Stimulated activated naive CD8-positive, alpha-beta T cell treated with anti-CD3 and anti-CD28 coated beads, Interleukin-15, Interleukin-2, amounts not matched to agents 100 ng/mL and 50 ng/mL, for 24 hours (primary cell): ENCODE measurements around the gene GTPBP6.
"Not testable (repeated sequence)": the region's sequence is repeated elsewhere in the genome, so short reads cannot be mapped to it uniquely, and the experiment has no call there.

Source experiments
- H3K27ac Mint-ChIP-seq: one replicate; pipeline ENCODE4 v1.8.0; 2021; ENCODE audit warnings: mild to moderate bottlenecking, mixed read lengths
- H3K27me3 Mint-ChIP-seq: one replicate; pipeline ENCODE4 v1.8.0; 2021; ENCODE audit warnings: mixed read lengths
- H3K36me3 Mint-ChIP-seq: one replicate; pipeline ENCODE4 v1.8.0; 2021; ENCODE audit warnings: low read depth, mixed read lengths
- H3K4me1 Mint-ChIP-seq: one replicate; pipeline ENCODE4 v1.8.0; 2021; ENCODE audit warnings: low read depth, mixed read lengths
- H3K4me3 Mint-ChIP-seq: one replicate; pipeline ENCODE4 v1.8.0; 2021; ENCODE audit warnings: mild to moderate bottlenecking, mixed read lengths
- H3K9me3 Mint-ChIP-seq: one replicate; pipeline ENCODE4 v1.8.0; 2021; ENCODE audit warnings: mixed read lengths

The GTPBP6 gene

DNA sequence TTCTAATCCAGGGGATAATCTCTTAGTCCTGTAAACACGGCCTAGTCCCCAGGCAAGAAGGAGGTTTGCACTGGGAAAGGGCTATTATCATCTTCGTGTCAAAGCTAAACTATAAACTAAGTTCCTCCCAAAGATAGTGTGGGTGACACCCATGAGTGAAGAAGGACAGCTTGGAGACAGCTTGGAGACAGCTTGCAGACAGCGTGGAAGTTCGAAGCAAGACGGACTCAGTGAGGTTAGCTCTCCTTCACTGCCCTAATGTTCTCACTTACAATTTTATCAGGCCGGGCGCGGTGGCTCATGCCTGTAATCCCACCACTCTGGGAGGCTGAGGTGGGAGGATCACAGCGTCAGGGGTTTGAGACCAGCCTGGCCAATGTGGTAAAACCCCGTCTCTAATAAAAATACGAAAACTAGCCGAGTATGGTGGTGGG, 56.7 kb downstream of the GTPBP6 start:
- H3K27me3 Mint-ChIP-seq, result no peaks in the 10 kb centered on the region
- no peaks in the 10 kb centered on the region for H3K36me3 Mint-ChIP-seq
- H3K27ac Mint-ChIP-seq, result no peak overlapping the region
- no peaks in the 10 kb centered on the region for H3K4me1 Mint-ChIP-seq
- H3K4me3 Mint-ChIP-seq, result no peak overlapping the region
- H3K9me3 Mint-ChIP-seq, result no peaks in the 10 kb centered on the region

DNA sequence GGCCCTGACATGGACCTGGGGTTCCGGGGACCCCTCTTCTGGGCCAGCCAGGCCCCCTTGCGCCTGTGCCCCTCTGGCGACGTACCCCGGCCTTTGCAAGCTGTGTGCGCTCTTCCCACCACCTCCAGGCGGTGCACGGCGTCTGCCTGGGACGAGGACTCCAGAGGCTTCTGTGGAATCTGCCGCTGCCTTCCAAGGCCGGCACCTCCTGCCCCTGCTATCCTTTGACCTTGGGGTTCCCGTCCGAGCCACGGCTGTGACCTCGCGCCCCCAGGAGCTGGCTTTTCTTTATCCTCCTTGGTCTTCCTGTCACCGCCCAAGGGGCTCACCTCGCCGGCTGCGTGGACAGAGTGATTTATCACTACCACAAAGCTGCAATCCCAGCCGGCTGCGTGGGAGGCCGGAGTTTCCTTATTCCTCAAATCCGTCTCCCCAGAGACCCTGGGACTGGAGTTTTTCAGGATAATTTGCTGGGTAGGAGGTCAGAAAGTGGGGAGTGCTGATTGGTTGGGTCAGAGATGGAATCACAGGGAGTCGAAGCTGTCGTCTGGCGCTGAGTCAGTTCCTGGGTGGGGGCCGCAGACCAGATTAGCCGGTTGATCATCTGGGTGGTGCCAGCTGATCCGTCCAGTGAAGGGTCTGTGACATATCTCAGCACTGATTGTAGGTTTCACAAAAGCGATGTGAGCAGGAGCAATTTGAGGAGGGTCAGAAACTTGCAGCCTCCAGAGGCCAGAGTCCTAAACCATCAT, 57.3 kb downstream of the GTPBP6 start:
- H3K9me3 Mint-ChIP-seq, result no peaks in the 10 kb centered on the region
- no peak overlapping the region for H3K4me3 Mint-ChIP-seq
- no peaks in the 10 kb centered on the region for H3K27me3 Mint-ChIP-seq
- H3K27ac Mint-ChIP-seq, result no peak overlapping the region
- no peaks in the 10 kb centered on the region for H3K4me1 Mint-ChIP-seq
- no peaks in the 10 kb centered on the region for H3K36me3 Mint-ChIP-seq

GRCh38 chrX:259692-260355, 58.8 kb downstream of the GTPBP6 start:
- no peak overlapping the region for H3K4me3 Mint-ChIP-seq
- no peaks in the 10 kb centered on the region for H3K27me3 Mint-ChIP-seq
- H3K9me3 Mint-ChIP-seq, result no peaks in the 10 kb centered on the region
- H3K4me1 Mint-ChIP-seq, result no peaks in the 10 kb centered on the region
- no peaks in the 10 kb centered on the region for H3K36me3 Mint-ChIP-seq
- no peak overlapping the region for H3K27ac Mint-ChIP-seq

- Mint-ChIP-seq H3K4me3 (no peak overlapping the region), H3K4me1 (no peaks in the 10 kb centered on the region), H3K27ac (no peak overlapping the region), H3K27me3 (no peaks in the 10 kb centered on the region), H3K36me3 (no peaks in the 10 kb centered on the region), H3K9me3 (no peaks in the 10 kb centered on the region)
Measured at GRCh38 chrX:258291-259040, 60.1 kb downstream of the GTPBP6 start.

DNA sequence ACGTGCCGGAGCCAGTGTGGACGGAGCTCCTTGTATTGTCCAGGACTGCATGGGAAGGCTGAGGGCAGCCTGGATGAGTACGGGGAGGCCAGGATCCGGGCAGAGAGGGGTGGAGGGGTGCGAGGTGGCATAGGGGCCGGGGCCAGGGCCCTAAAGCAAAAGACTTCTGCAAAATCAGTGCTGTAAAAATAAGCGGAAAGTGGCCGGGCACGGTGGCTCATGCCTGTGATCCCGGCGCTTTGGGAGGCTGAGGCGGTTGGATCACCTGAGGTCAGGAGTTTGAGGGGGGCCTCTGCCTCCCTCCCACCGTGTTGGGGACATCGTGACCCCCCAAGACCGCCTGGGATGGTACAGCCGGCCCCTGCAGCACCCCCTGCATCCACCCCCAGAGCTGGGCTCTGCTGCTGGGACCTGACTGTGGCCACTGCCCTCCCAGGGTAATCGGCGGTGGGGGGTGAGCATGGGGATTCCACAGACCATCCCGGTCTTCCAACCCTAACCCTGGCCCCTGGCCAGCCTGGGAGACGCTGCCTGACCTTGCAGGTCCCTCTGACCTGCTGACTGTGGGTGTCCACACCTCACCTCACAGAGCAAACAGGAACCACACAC, 60.8 kb downstream of the GTPBP6 start:
- H3K27me3 Mint-ChIP-seq, result no peaks in the 10 kb centered on the region
- no peak overlapping the region for H3K27ac Mint-ChIP-seq
- H3K36me3 Mint-ChIP-seq, result no peaks in the 10 kb centered on the region
- peaks cover under 1% of the 10 kb centered on the region for H3K9me3 Mint-ChIP-seq
- H3K4me1 Mint-ChIP-seq, result no peaks in the 10 kb centered on the region
- no peak overlapping the region for H3K4me3 Mint-ChIP-seq

GRCh38 chrX:257054-257453, 61.5 kb downstream of the GTPBP6 start:
- H3K27me3 Mint-ChIP-seq, H3K27ac Mint-ChIP-seq, H3K36me3 Mint-ChIP-seq, H3K9me3 Mint-ChIP-seq, H3K4me3 Mint-ChIP-seq, H3K4me1 Mint-ChIP-seq: not testable (repeated sequence)

DNA sequence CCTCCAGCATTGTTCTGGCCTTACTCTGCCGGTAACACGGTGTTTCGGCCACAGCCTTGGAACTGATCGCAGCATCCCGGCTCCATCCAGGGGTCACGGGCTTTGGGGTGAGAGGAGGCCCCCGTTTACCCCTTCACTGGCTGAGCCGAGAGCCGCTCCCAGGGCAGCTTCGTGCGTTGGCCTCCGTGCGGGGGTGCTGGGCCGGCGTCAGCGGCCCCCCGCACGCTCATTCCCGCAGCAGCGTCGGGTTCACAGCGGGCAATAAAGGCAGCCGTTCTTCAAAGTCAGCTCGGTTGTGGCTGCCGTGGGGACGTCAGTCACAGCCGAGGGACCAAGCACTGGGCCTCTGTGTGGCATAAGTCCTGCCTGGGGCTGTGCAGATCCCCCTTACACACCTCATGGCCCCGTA, 62.7 kb downstream of the GTPBP6 start:
- H3K9me3 Mint-ChIP-seq, result peaks cover 9% of the 10 kb centered on the region
- no peaks in the 10 kb centered on the region for H3K36me3 Mint-ChIP-seq
- H3K4me3 Mint-ChIP-seq, result no peak overlapping the region
- no peaks in the 10 kb centered on the region for H3K27me3 Mint-ChIP-seq
- H3K4me1 Mint-ChIP-seq, result peaks cover 4% of the 10 kb centered on the region
- H3K27ac Mint-ChIP-seq, result no peak overlapping the region
